ENCODE data around the gene OR2T6.

The OR2T6 gene

GRCh38 chr1:248375446-248375845 is at the start of gene OR2T6:
Gene OR2T6, plus strand, starts transcription at chr1:248375746. Its CDS starts 11,863 bp downstream, at chr1:248387609.
- no peak for TF ChIP-seq CTCF (IDR thresholded peaks at IDR 0.05; ENCODE audit: control insufficient read depth, insufficient read depth, low read depth, low read length, missing control alignments)
- no peak for DNase-seq (ENCODE audit: low read depth)

GRCh38 chr1:248343451-248343850 is 32.1 kb upstream of the OR2T6 start:
- H3K4me3 ChIP-seq (ENCODE audit: control insufficient read depth, low read depth, low read length), result no peak overlapping the region
- TF ChIP-seq CTCF (IDR thresholded peaks at IDR 0.05; ENCODE audit: control insufficient read depth, insufficient read depth, low read depth, low read length, missing control alignments), result no peak
- DNase-seq (ENCODE audit: low read depth), result no peak

More at GRCh38 chr1:248375446-248375845, at the start of gene OR2T6:
- H3K4me3 ChIP-seq (ENCODE audit: control insufficient read depth, low read depth, low read length), result no peak within 1 kb of the TSS

GRCh38 chr1:248348475-248348874 is 27.1 kb upstream of the OR2T6 start, which contains the start of gene OR14C36:
Gene OR14C36, plus strand, starts transcription at chr1:248348775. Its CDS starts 0 bp downstream, at chr1:248348775.
- no peak for TF ChIP-seq CTCF (IDR thresholded peaks at IDR 0.05; ENCODE audit: control insufficient read depth, insufficient read depth, low read depth, low read length, missing control alignments)
- H3K4me3 ChIP-seq (ENCODE audit: control insufficient read depth, low read depth, low read length), result no peak within 1 kb of the TSS
- no peak for DNase-seq (ENCODE audit: low read depth)

GRCh38 chr1:248359415-248359814 is 16.1 kb upstream of the OR2T6 start:
- no peak for TF ChIP-seq CTCF (IDR thresholded peaks at IDR 0.05; ENCODE audit: control insufficient read depth, insufficient read depth, low read depth, low read length, missing control alignments)
- DNase-seq (ENCODE audit: low read depth), result no peak

GRCh38 chr1:248361121-248361715 is 14.3 kb upstream of the OR2T6 start, which contains the start of gene OR2T4:
Gene OR2T4, plus strand, starts transcription at chr1:248361665. Its CDS starts 0 bp downstream, at chr1:248361665.
- no peak for TF ChIP-seq CTCF (IDR thresholded peaks at IDR 0.05; ENCODE audit: control insufficient read depth, insufficient read depth, low read depth, low read length, missing control alignments)
- no peak for DNase-seq (ENCODE audit: low read depth)
- no peak within 1 kb of the TSS for H3K4me3 ChIP-seq (ENCODE audit: control insufficient read depth, low read depth, low read length)

More at GRCh38 chr1:248359415-248359814, 16.1 kb upstream of the OR2T6 start:
- H3K4me3 ChIP-seq (ENCODE audit: control insufficient read depth, low read depth, low read length), result no peak overlapping the region

GRCh38 chr1:248366609-248367008 is 8.9 kb upstream of the OR2T6 start:
- DNase-seq (ENCODE audit: low read depth), result no peak
- no peak overlapping the region for H3K4me3 ChIP-seq (ENCODE audit: control insufficient read depth, low read depth, low read length)
- no peak for TF ChIP-seq CTCF (IDR thresholded peaks at IDR 0.05; ENCODE audit: control insufficient read depth, insufficient read depth, low read depth, low read length, missing control alignments)

Measured in AG09309 (cell line).